Osteocyte (in vitro differentiated cells): Measurements from ENCODE around the gene GNG13. TPM values are rescaled to one million over a fixed set of nuclear protein-coding genes. Genes with fewer than 3 reads are reported as not detected.

Source experiments
- DNase-seq: peaks from one replicate; pipeline ENCODE4 v3.0.0; 2021; ENCODE audit warnings: mixed read lengths; ENCODE audit not compliant: unreplicated experiment; ENCODE audit errors: extremely low spot score
- H3K27ac Mint-ChIP-seq: one replicate; pipeline ENCODE4 v1.8.0; 2021; ENCODE audit warnings: mild to moderate bottlenecking, mixed read lengths; ENCODE audit not compliant: unreplicated experiment
- H3K27me3 Mint-ChIP-seq: one replicate; pipeline ENCODE4 v1.8.0; 2021; ENCODE audit warnings: mixed read lengths; ENCODE audit not compliant: unreplicated experiment
- H3K36me3 Mint-ChIP-seq: one replicate; pipeline ENCODE4 v1.8.0; 2021; ENCODE audit warnings: mixed read lengths; ENCODE audit not compliant: unreplicated experiment
- H3K4me1 Mint-ChIP-seq: one replicate; pipeline ENCODE4 v1.8.0; 2021; ENCODE audit warnings: mixed read lengths; ENCODE audit not compliant: unreplicated experiment
- H3K4me3 Mint-ChIP-seq: one replicate; pipeline ENCODE4 v1.8.0; 2021; ENCODE audit warnings: mild to moderate bottlenecking, moderate library complexity, mixed read lengths; ENCODE audit not compliant: unreplicated experiment
- H3K9me3 Mint-ChIP-seq: one replicate; pipeline ENCODE4 v1.8.0; 2021; ENCODE audit warnings: mixed read lengths; ENCODE audit not compliant: unreplicated experiment
- CTCF ChIP-seq: fragments of 200-600 bp; sonication (generic); IDR thresholded peaks from 2 replicates; pipeline ENCODE4 v1.5.0; 2021; ENCODE audit warnings: antibody characterized with exemption, mild to moderate bottlenecking, moderate library complexity
- total RNA-seq: library from RNA; stranded (reverse); gene quantifications from 2 replicates; pipeline ENCODE4 v1.2.1, GENCODE V29; 2021

GNG13 gene
- total RNA-seq, 1 donor from 2014 or later: not detected

- no peak overlapping the region for H3K27ac Mint-ChIP-seq
- peak overlapping the region; percentile 57 for H3K4me3 Mint-ChIP-seq
- H3K27me3 Mint-ChIP-seq: no peaks in the 10 kb centered on the region
- H3K4me1 Mint-ChIP-seq: peaks cover 2% of the 10 kb centered on the region
- H3K9me3 Mint-ChIP-seq: no peaks in the 10 kb centered on the region
- TF ChIP-seq CTCF: peak; percentile 69
- no peaks in the 10 kb centered on the region for H3K36me3 Mint-ChIP-seq
- peak; percentile 90 for DNase-seq
Observed at GRCh38 chr16:785563-786535, 14.7 kb downstream of the GNG13 start.

- peaks cover 2% of the 10 kb centered on the region for H3K4me1 Mint-ChIP-seq
- no peak overlapping the region for H3K27ac Mint-ChIP-seq
- TF ChIP-seq CTCF: no peak
- no peaks in the 10 kb centered on the region for H3K27me3 Mint-ChIP-seq
- H3K9me3 Mint-ChIP-seq: no peaks in the 10 kb centered on the region
- no peak for DNase-seq
- H3K4me3 Mint-ChIP-seq: no peak overlapping the region
- H3K36me3 Mint-ChIP-seq: no peaks in the 10 kb centered on the region
Observed at GRCh38 chr16:784431-784830, 16.1 kb downstream of the GNG13 start.

GRCh38 chr16:783404-784161 is 17.0 kb downstream of the GNG13 start:
- no peaks in the 10 kb centered on the region for H3K9me3 Mint-ChIP-seq
- TF ChIP-seq CTCF: no peak
- no peaks in the 10 kb centered on the region for H3K27me3 Mint-ChIP-seq
- no peak overlapping the region for H3K27ac Mint-ChIP-seq
- DNase-seq: no peak
- peaks cover 2% of the 10 kb centered on the region for H3K4me1 Mint-ChIP-seq
- no peak overlapping the region for H3K4me3 Mint-ChIP-seq
- no peaks in the 10 kb centered on the region for H3K36me3 Mint-ChIP-seq

GRCh38 chr16:782766-783403 is 17.6 kb downstream of the GNG13 start:
- Mint-ChIP-seq H3K27me3 (no peaks in the 10 kb centered on the region), H3K9me3 (no peaks in the 10 kb centered on the region), H3K27ac (no peak overlapping the region), H3K4me3 (no peak overlapping the region), H3K4me1 (peaks cover 2% of the 10 kb centered on the region), H3K36me3 (no peaks in the 10 kb centered on the region)
- no peak for TF ChIP-seq CTCF
- no peak for DNase-seq
